ENCODE data around the gene C16orf95. TPM values are rescaled to one million over a fixed set of nuclear protein-coding genes. Genes with fewer than 3 reads are reported as not detected.
"Not testable (repeated sequence)": the region's sequence is repeated elsewhere in the genome, so short reads cannot be mapped to it uniquely, and the experiment has no call there.

C16orf95 gene
- total RNA-seq, 4 donors from 2014 or later: 1.4 to 2.5 (median 1.9) TPM

- intact Hi-C loops (cut with DNase I; ENCODE audit: low total_unique reads): no loop called here
- H3K4me3 ChIP-seq (ENCODE audit: low read depth, poor library complexity, severe bottlenecking): no peak overlapping the region
- DNase-seq (ENCODE audit: low spot score in 2 of 2): no peak
- 76 to 88% methylated on average over 34 of the region's 34 CpGs for WGBS, 2 donors
- TF ChIP-seq, protein P1, sequence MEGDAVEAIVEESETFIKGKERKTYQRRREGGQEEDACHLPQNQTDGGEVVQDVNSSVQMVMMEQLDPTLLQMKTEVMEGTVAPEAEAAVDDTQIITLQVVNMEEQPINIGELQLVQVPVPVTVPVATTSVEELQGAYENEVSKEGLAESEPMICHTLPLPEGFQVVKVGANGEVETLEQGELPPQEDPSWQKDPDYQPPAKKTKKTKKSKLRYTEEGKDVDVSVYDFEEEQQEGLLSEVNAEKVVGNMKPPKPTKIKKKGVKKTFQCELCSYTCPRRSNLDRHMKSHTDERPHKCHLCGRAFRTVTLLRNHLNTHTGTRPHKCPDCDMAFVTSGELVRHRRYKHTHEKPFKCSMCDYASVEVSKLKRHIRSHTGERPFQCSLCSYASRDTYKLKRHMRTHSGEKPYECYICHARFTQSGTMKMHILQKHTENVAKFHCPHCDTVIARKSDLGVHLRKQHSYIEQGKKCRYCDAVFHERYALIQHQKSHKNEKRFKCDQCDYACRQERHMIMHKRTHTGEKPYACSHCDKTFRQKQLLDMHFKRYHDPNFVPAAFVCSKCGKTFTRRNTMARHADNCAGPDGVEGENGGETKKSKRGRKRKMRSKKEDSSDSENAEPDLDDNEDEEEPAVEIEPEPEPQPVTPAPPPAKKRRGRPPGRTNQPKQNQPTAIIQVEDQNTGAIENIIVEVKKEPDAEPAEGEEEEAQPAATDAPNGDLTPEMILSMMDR (IDR thresholded peaks at IDR 0.05): no peak
Observed at GRCh38 chr16:87344165-87344930, 27.2 kb upstream of the C16orf95 start.

DNA sequence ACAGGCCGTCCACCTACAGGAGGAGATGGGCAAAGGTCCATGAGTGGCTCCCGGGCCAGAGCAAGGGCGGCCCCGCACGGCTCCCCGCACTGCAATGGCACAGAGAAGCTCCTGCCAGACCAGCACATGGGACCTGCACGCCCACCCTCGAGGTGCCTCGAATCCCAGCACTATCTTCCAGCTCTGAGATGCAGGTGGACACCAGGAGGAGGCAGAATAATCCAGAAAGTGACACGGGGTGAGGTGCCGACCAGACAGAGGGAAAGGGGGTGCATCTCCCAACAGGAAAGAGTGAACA, 26.5 kb upstream of the C16orf95 start:
- H3K4me3 ChIP-seq (ENCODE audit: low read depth, poor library complexity, severe bottlenecking): no peak overlapping the region
- intact Hi-C loops (cut with DNase I; ENCODE audit: low total_unique reads): no loop called here
- TF ChIP-seq, protein P1 (IDR thresholded peaks at IDR 0.05): no peak
- TF ChIP-seq POLR2A (IDR thresholded peaks at IDR 0.05): no peak
- no peak for DNase-seq (ENCODE audit: low spot score in 2 of 2)
- 88 to 90% methylated on average over 11 of the region's 11 CpGs for whole genome bisulfite sequencing, 2 donors

GRCh38 chr16:87342978-87343752, 26.0 kb upstream of the C16orf95 start:
- intact Hi-C loops (cut with DNase I; ENCODE audit: low total_unique reads): no loop called here
- no peak for DNase-seq (ENCODE audit: low spot score in 2 of 2)
- TF ChIP-seq, protein P1 (IDR thresholded peaks at IDR 0.05): no peak
- no peak for TF ChIP-seq POLR2A (IDR thresholded peaks at IDR 0.05)
- no peak overlapping the region for H3K4me3 ChIP-seq (ENCODE audit: low read depth, poor library complexity, severe bottlenecking)
- 82 to 88% methylated on average over 23 to 26 of the region's 26 CpGs for WGBS, 2 donors

DNA sequence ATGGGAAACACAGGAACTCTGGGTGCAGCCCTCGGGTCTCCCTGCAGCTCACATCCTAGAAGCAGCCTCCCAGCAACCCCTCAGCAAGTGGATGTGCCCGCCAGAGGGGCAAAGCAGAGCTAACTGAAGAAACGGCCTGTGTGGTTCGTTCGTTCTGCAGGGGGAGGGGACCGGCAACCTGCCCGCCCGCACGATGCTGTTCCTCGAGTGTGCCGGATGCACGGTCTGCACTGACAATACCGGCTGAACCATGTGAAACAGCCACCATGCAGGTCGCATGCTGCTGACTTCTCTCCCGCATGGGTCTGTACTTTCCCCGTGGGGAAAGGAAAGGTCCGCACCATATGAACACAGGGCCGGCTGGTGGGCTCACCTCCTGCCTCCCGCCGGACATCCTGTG, 25.3 kb upstream of the C16orf95 start:
- DNase-seq (ENCODE audit: low spot score in 2 of 2): no peak
- no peak for TF ChIP-seq POLR2A (IDR thresholded peaks at IDR 0.05)
- TF ChIP-seq, protein P1 (IDR thresholded peaks at IDR 0.05): no peak
- 95% methylated on average over 20 of the region's 20 CpGs for WGBS, 2 donors
- H3K4me3 ChIP-seq (ENCODE audit: low read depth, poor library complexity, severe bottlenecking): no peak overlapping the region
- intact Hi-C loops (cut with DNase I; ENCODE audit: low total_unique reads): no loop called here

- no peak for DNase-seq (ENCODE audit: low spot score in 2 of 2)
- WGBS, 2 donors: 95 to 96% methylated on average over 5 of the region's 5 CpGs
- H3K4me3 ChIP-seq (ENCODE audit: low read depth, poor library complexity, severe bottlenecking): no peak overlapping the region
- intact Hi-C loops (cut with DNase I; ENCODE audit: low total_unique reads): no loop called here
- TF ChIP-seq, protein P1 (IDR thresholded peaks at IDR 0.05): no peak
- TF ChIP-seq POLR2A (IDR thresholded peaks at IDR 0.05): no peak
Observed at GRCh38 chr16:87340198-87340597, 23.0 kb upstream of the C16orf95 start.

- intact Hi-C loops (cut with DNase I; ENCODE audit: low total_unique reads); H3K4me3 ChIP-seq (ENCODE audit: low read depth, poor library complexity, severe bottlenecking); DNase-seq (ENCODE audit: low spot score in 2 of 2): not testable (repeated sequence)
- WGBS, 2 donors: 94 to 97% methylated on average over 11 of the region's 11 CpGs
Observed at GRCh38 chr16:87339724-87340105, 22.5 kb upstream of the C16orf95 start.

Measured in lower leg skin (tissue), 4 donors.